Limb (tissue), 2 donors: ENCODE measurements around the gene RASGRP3.

Source experiments
- DNase-seq, 2 donors: peaks; one replicate each; pipeline ENCODE4 v3.0.0-alpha.2; 2016; ENCODE audit errors: extremely low spot score in 2 of 2

The RASGRP3 gene

GRCh38 chr2:33522576-33522975 lies 46.1 kb downstream of the RASGRP3 start:
- DNase-seq: no peak

- DNase-seq: no peak
Measured at GRCh38 chr2:33525666-33526065, 49.2 kb downstream of the RASGRP3 start.

- no peak for DNase-seq
Measured at GRCh38 chr2:33526132-33526531, 49.7 kb downstream of the RASGRP3 start.

GRCh38 chr2:33526921-33527320 lies 50.5 kb downstream of the RASGRP3 start:
- no peak for DNase-seq

- DNase-seq: no peak
Measured at GRCh38 chr2:33528441-33528950, 52.0 kb downstream of the RASGRP3 start.

GRCh38 chr2:33529771-33530481 lies 53.5 kb downstream of the RASGRP3 start:
- DNase-seq: no peak

GRCh38 chr2:33530690-33531548 lies 54.5 kb downstream of the RASGRP3 start:
- no peak for DNase-seq

- DNase-seq: no peak
Measured at GRCh38 chr2:33531549-33532059, 55.2 kb downstream of the RASGRP3 start.

- DNase-seq: no peak
Measured at GRCh38 chr2:33532146-33532545, 55.7 kb downstream of the RASGRP3 start.

GRCh38 chr2:33532966-33533365 lies 56.5 kb downstream of the RASGRP3 start:
- no peak for DNase-seq

- no peak for DNase-seq
Measured at GRCh38 chr2:33535421-33535820, 59.0 kb downstream of the RASGRP3 start.

GRCh38 chr2:33541243-33541642 lies 64.8 kb downstream of the RASGRP3 start:
- no peak for DNase-seq

GRCh38 chr2:33550206-33550605 lies 73.8 kb downstream of the RASGRP3 start:
- DNase-seq: no peak

- no peak for DNase-seq
Measured at GRCh38 chr2:33552758-33553461, 76.5 kb downstream of the RASGRP3 start.

GRCh38 chr2:33555681-33556080 lies 79.2 kb downstream of the RASGRP3 start:
- no peak for DNase-seq

- DNase-seq: peak in 1 of 2 donors; percentile 62
Measured at GRCh38 chr2:33559328-33559727, 82.9 kb downstream of the RASGRP3 start.

GRCh38 chr2:33560017-33560416 lies 83.6 kb downstream of the RASGRP3 start:
- no peak for DNase-seq

- DNase-seq: no peak
Measured at GRCh38 chr2:33561872-33562271, 85.4 kb downstream of the RASGRP3 start.

GRCh38 chr2:33570681-33571080 lies 94.2 kb downstream of the RASGRP3 start:
- no peak for DNase-seq

- no peak for DNase-seq
Measured at GRCh38 chr2:33573657-33574056, 97.2 kb downstream of the RASGRP3 start.

GRCh38 chr2:33577084-33577483 lies 100.6 kb downstream of the RASGRP3 start:
- DNase-seq: no peak

- DNase-seq: no peak
Measured at GRCh38 chr2:33577668-33578067, 101.2 kb downstream of the RASGRP3 start.
